Stimulated activated CD8-positive, alpha-beta memory T cell treated with anti-CD3 and anti-CD28 coated beads, Interleukin-7, amount 100 ng/mL, for 24 hours (primary cell): ENCODE results near the gene GUK1.
"Not testable (repeated sequence)": the region's sequence is repeated elsewhere in the genome, so short reads cannot be mapped to it uniquely, and the experiment has no call there.

ENCODE experiments used
- DNase-seq: peaks from one replicate; pipeline ENCODE4 v3.0.0-alpha.2; 2020; ENCODE audit warnings: low read depth

The GUK1 gene

GRCh38 chr1:228163007-228163753, 23.1 kb downstream of the GUK1 start:
- DNase-seq, result no peak

- no peak for DNase-seq
Observed at GRCh38 chr1:228163776-228164519, 23.9 kb downstream of the GUK1 start.

- DNase-seq, result no peak
Observed at GRCh38 chr1:228164561-228165371, 24.7 kb downstream of the GUK1 start.

GRCh38 chr1:228165372-228166169, 25.5 kb downstream of the GUK1 start, which contains the start of gene IBA57:
TSS of gene IBA57 (plus strand) at chr1:228165804. CDS start at chr1:228165817, 13 bp downstream.
- DNase-seq, result peak; percentile 98

GRCh38 chr1:228166170-228166936, 26.3 kb downstream of the GUK1 start:
- peak; percentile 20 for DNase-seq

- no peak for DNase-seq
Observed at GRCh38 chr1:228168563-228169270, 28.6 kb downstream of the GUK1 start.

- no peak for DNase-seq
Observed at GRCh38 chr1:228169345-228169744, 29.3 kb downstream of the GUK1 start.

- no peak for DNase-seq
Observed at GRCh38 chr1:228170666-228171065, 30.6 kb downstream of the GUK1 start.

GRCh38 chr1:228171221-228171891, 31.3 kb downstream of the GUK1 start:
- no peak for DNase-seq

- no peak for DNase-seq
Observed at GRCh38 chr1:228172591-228173527, 32.8 kb downstream of the GUK1 start.

GRCh38 chr1:228173528-228174481, 33.7 kb downstream of the GUK1 start:
- not testable (repeated sequence) for DNase-seq

- no peak for DNase-seq
Observed at GRCh38 chr1:228174482-228175315, 34.6 kb downstream of the GUK1 start.

GRCh38 chr1:228175316-228176023, 35.4 kb downstream of the GUK1 start:
- DNase-seq, result no peak

- no peak for DNase-seq
Observed at GRCh38 chr1:228176024-228176395, 35.9 kb downstream of the GUK1 start.

GRCh38 chr1:228176461-228177182, 36.5 kb downstream of the GUK1 start:
- DNase-seq, result no peak
